NCI-H774 (cell line): ENCODE measurements around the gene PSAP.

Experiments
- DNase-seq: peaks from one replicate; lab custom pipeline; 2025; lab: John Stamatoyannopoulos, UW

PSAP gene

GRCh38 chr10:71807557-71808510 lies 43.2 kb downstream of the PSAP start:
- DNase-seq, result no peak

GRCh38 chr10:71806704-71807556 lies 44.1 kb downstream of the PSAP start:
- no peak for DNase-seq

DNA sequence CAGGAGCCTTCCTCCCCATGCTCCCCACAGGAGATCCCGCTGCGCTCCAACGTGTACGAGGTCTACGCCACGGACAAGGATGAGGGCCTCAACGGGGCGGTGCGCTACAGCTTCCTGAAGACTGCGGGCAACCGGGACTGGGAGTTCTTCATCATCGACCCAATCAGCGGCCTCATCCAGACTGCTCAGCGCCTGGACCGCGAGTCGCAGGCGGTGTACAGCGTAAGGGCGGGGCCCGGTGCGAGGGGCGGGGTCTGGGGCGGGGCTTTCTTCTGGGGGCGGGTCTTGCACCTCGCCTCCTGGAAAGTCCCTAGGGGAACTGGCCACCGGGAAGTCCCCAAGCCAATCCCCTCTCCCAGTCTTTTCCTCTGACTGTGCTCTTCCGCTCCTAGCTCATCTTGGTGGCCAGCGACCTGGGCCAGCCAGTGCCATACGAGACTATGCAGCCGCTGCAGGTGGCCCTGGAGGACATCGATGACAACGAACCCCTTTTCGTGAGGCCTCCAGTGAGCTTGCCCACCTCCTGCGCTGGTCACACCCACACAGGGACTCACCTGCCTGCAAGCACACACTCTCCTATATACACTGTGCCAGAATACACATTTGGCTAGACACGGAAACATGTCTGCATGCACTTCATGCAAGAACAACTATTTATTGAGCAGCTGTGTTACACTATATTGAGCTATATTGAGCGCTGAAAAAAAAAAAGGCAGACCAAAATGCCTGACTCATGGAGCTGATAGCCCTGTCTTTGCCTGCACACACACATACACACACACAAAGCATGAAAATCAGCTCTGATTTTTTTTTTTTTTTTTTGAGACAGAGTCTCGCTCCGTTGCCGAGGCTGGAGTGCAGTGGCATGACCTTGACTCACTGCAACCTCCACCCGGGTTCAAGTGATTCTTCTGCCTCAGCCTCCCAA lies 45.0 kb downstream of the PSAP start:
- peak; percentile 91 for DNase-seq

DNA sequence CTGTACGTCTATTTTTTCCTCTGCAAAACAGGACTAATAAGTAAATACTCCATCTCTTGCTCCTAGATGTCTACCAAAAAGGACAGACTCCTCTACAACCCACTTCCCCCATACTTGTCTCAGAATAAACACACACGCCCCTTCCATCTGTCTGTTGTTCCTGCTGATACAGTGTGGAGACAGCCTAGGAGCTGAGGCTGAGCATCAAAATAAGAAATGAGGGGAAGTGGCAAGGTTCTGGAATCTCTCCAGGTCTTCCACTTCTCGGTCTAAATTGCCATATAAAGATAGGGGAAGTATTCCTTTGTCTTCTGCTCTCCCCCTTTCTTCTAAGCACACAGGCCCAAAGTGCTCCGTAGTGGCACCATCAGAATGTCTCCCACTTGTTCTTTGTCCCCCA lies 47.0 kb downstream of the PSAP start:
- no peak for DNase-seq

DNA sequence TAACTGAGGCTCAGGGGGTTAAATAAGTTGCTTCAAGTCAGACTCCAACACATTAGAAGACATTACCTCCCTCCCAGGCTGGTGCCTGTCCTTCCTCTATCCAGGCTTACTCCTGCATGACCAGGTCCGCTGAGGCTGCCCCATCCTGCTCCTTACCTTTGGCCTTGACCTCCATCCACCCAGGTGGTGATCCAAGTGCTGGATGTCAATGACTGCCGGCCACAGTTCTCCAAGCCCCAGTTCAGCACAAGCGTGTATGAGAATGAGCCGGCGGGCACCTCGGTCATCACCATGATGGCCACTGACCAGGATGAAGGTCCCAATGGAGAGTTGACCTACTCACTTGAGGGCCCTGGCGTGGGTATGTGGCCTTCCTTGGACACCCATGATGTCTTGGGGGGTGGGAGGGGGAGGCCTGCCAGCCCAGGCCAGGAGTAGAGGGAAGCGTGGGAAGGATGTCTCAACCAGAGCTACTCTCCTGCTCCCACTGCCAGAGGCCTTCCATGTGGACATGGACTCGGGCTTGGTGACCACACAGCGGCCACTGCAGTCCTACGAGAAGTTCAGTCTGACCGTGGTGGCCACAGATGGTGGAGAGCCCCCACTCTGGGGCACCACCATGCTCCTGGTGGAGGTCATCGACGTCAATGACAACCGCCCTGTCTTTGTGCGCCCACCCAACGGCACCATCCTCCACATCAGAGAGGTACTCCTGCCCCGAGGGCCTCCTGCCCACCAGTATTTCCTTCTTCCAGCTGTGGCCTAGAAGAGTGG lies 48.1 kb downstream of the PSAP start:
- DNase-seq, result no peak

DNA sequence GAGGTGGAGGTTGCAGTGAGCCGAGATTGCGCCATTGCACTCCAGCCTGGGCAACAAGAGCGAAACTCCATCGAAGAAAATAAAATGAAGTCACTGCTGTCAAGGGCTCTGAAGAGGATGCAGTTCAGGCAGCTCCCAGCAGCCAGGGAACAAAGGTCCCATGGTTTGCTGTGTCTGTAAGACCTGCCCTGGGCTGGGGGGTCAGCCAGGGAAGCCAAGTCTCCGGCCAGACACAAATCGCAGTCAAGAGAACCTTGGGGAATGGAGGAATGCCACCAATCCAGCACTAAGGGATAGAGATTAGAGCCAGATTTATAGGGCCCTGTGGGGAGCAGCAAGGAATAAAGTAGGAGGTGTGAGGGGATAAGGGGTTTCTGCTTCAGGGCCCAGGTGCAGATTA lies 48.8 kb downstream of the PSAP start:
- no peak for DNase-seq

DNA sequence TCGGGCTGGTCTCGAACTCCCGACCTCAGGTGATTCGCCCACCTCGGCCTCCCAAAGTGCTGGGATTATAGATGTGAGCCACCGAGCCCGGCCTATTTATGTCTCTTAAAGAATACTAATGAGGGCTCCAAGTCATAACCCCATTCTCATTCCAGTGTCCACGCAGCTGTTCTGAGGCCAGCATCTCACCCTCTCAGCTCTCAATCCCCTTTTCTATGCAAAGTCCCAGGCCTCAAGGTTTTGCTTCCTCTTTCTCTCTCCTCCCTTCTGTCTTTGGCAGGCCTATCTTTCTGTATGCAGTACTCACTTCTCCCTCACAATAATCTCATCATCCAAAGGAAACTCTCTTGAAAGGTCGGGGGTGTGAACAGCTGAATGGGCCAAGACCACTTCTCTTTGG lies 49.7 kb downstream of the PSAP start:
- DNase-seq, result no peak

DNA sequence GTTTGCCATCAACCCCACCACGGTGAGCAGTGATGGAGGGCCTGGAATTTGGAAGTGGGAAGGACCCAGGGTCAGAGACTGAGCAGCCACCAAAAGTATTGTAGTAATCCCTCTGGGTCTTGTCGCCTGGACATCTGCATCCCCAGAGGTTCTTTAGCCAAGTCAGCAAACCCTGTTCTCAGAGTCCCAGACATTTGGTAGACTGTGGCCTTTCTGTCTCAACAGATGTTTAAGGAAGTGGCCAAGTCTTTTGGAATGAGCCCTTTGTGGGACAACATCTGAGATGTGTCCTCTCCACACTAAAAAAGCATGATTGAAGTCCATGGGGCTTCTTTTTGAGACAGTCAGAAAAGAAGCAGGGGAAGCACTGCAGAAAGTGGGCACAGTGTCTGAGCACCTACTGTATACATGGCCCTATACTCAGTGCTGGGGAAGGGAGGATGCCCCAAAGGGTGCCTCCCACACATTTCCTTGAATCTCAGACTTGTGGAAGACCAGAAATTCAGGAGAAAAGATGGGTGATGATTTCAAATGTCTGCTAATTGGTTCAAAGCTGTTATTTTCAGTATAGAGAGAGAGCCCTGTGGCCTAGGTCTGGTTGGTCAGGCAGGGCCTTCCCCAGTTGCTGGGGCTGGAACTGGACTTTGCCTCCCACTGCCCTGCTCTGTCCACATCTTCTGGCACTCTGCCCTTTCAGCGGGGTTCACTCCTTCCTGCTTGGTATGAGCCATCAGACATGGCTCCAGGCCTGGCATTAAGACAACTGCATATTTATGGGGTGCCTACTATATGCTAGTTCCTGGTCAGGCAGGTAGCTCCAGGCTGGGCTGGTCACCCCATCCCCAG lies 51.2 kb downstream of the PSAP start:
- no peak for DNase-seq

DNA sequence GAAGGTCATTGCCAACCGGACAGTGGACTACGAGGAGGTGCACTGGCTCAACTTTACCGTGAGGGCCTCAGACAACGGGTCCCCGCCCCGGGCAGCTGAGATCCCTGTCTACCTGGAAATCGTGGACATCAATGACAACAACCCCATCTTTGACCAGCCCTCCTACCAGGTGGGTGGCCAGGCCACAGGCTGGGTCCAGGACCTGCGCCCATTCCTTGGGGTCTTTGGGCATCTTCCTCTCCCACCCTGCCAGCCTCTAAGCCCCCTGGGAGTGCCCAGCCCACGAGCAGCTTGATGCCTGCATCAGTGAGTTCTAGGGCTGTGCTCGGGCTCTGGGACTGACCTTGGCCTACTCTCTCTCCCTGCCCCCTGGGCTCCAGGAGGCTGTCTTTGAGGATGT lies 51.9 kb downstream of the PSAP start:
- no peak for DNase-seq

- no peak for DNase-seq
Measured at GRCh38 chr10:71798308-71798624, 52.8 kb downstream of the PSAP start.

DNA sequence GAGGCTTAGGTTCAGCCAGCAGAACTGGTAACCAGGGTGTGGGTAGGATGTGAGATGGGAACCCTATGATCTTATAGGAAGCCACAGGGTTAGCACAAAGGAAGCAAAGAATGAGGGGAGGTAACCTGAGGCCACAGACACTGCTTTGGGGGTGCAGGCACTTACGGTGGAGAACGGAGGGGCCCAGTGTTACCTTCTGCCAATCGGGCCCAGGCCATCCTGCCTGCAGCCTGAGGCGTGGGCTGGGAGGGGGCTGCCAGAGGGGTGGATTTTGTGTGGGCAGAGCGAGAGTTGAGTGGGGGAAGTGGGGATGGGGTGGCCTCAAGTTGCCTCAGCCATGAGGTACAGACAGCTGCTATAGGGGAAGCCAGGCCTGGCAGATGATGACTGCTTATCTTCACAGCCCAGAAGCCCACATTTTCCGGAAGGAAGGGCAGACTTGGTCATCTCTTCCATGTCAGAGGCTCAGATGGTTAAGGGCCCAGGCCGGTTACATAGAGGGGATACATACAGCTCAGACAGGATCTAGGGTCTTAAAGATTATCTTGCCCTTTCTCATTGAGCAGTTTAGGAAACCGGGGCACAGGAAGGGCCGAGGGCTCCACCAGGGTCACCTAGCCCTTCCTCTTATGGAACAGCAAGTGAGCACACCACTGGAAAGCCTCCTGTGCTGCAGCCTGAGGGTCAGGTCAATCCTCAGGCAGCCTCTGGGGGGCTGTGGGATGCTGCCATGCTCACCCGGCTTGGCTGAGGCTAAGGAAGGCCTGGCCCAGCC lies 53.3 kb downstream of the PSAP start:
- no peak for DNase-seq

DNA sequence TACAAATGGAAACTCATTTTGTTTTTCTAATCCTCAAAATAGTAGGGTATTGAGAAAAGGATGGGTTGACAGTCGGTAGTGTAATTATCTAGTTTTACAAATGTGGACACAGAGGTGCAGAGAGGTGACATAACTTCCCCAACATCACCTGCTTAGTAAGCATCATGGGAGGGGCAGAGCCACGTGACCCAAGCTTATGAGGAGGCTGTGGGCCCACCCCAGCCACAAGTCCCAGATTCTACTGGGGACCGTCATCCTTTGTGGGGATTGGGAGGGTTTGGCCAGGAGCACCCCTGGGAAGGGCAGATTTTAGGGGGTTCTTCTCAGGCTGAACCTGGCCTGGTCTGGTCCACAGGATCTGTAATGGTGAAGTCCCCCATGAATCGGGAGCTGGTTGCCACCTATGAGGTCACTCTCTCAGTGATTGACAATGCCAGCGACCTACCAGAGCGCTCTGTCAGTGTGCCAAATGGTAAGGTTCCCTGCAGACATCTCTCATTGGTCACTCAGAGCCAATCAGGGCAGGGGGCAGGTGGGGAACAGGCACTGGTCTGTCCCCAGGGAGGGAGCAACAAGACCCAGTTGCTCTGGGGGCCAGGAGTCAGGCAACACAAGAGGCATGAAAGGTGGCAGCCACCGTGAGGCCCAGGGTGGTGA lies 54.2 kb downstream of the PSAP start:
- no peak for DNase-seq

- no peak for DNase-seq
Measured at GRCh38 chr10:71795248-71795647, 55.8 kb downstream of the PSAP start.

DNA sequence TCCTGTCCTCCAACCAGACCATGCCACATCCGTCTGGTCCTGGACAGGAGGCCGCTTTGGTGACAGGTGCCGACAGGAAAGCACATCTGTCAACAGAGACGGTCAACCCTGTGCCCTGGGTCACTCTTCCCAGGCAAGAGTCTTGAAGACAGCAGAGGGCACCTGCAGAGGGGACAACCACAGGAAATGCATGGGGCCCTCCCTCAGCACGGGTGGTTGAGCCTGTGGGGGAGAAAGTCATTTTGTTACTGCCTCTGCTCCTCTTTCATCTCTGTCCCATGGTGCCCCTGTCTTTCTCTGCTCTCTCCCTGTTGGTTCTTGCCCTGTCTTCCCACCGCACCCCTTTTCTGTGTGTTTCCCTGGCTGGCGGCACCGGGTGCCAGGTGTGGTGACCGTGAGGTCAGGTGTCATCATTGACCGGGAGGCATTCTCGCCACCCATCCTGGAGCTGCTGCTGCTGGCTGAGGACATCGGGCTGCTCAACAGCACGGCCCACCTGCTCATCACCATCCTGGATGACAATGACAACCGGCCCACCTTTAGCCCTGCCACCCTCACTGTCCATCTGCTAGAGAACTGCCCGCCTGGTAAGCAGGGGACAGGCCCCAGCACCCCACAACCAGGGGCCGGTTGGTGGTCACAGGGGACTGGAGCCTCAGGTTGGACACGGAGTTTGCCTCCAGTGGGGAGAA lies 60.2 kb downstream of the PSAP start:
- no peak for DNase-seq

DNA sequence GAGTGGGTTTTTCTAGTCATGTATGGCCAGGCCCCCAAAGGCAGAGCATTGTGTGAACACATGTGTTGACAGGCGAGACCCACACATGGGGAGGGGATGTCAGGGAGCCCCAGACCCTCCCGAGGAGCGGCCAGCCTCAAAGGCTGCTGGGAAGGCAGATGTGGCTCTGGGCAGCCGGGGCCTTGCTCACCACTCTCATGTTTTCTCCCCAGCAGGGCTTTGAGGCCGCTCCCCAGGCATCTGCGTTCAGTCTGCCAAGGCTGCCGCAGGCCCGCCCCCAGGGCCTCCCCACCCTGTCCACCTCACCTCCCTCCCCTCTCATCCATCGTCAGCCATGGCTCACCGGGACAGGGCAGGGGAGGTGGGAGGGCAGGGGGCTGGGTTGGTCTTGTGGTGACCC lies 61.2 kb downstream of the PSAP start:
- DNase-seq, result no peak

DNA sequence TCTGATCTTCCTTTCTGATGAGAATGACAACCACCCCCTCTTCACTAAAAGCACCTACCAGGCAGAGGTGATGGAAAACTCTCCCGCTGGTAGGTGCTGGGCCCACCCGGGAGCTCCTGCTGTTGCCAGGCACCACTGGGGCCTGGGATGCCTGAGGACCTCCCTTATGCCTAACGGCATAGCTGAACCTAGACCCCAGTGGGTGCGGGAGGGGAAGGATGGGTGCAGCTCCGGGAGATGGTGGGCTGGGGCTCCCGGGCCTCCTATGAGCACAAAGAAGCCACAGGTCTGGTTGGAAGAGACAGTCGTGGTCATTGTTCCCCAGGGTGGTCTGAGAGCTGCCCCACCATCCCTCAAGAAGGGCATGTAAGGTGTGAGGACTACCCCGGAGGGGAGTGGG lies 62.1 kb downstream of the PSAP start:
- DNase-seq, result no peak

- no peak for DNase-seq
Measured at GRCh38 chr10:71784679-71785272, 66.3 kb downstream of the PSAP start.
